ENCODE measurements around the gene TIMELESS. TPM values are rescaled to one million over a fixed set of nuclear protein-coding genes. Genes with fewer than 3 reads are reported as not detected.

The TIMELESS gene
- total and polyA plus RNA-seq, 9 of the 15 experiments (the other 6 are each of a cell fraction or from before 2014, with no cell fraction given): 11.9 to 59.2 (median 35.8) TPM

DNA sequence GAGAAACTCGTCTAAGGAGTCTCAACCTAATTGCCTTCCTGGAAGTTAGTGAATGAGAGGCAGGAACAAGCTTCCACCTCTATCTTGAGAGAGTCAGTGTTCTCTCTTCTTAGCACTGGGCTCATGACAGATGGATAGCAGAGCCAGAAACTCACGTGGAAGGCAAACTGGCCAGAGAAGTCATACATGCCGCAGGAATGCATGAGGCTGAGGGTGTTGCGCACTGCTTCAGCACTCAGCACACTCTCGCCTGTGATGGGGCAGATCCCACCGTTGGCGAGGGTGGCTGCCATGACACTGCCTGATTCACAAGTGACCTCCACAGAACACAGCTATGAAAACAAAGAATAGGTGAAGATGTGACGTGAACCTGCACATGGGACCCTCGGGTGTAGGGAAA is 25.2 kb upstream of the TIMELESS start:
- Histone ChIP-seq H3K9ac (ENCODE audit: insufficient read depth in 1 of 2, low read depth in 2 of 2, low read length in 2 of 2) (0 out of 4 replicates have a peak overlapping the region, but pooled peaks of 1 of the 2 experiments have one; percentile 6), H4K20me1 (replicated peaks; ENCODE audit: control insufficient read depth, insufficient read depth, low read length) (0 out of 2 replicates have a peak, but pooled peaks cover 5% of the 10 kb centered on the region), H3K9me3 (replicated peaks; ENCODE audit: control insufficient read depth, insufficient read depth, low read depth, low read length) (no peaks in the 10 kb centered on the region), H3K4me1 (replicated peaks in 1 of 2; ENCODE audit: control insufficient read depth in 2 of 2, insufficient read depth in 2 of 2, low read length in 2 of 2) (peaks cover 6 to 7% of the 10 kb centered on the region in 2 experiments; a peak in 3 of 5 replicates), H3K79me2 (ENCODE audit: control insufficient read depth, insufficient read depth, low read length) (peaks cover 7% of the 10 kb centered on the region; the same call in 2 of the 3 replicates), H3K36me3 (ENCODE audit: control insufficient read depth, insufficient read depth, low read length) (peaks cover 20% of the 10 kb centered on the region; the same call in 2 of the 3 replicates), H3K27ac (ENCODE audit: extremely low read depth, low read depth, low read length) (no peak overlapping the region), H3K4me2 (ENCODE audit: insufficient read depth, low read length) (no peak overlapping the region), H2AFZ (ENCODE audit: low read depth, low read length) (no peak overlapping the region), H3K4me3 (no peak overlapping the region), H3K27me3 (ENCODE audit: control insufficient read depth in 2 of 2, insufficient read depth in 2 of 2, low read length in 2 of 2) (no peaks in the 10 kb centered on the region), H3K9me1 (ENCODE audit: control insufficient read depth, insufficient read depth, low read length) (peaks cover 5% of the 10 kb centered on the region)
- POLR2A ChIA-PET: interaction anchor here (0.6 to 2.2 kb wide), 4 partner anchors 26 to 464 kb away, joined by 3 to 6 read pairs (median 3); partner anchors contain the start of gene TIMELESS
- DNase-seq (ENCODE audit: extremely low read depth in 1 of 4, low spot score in 3 of 4) (no peak), FAIRE-seq (no peak), ATAC-seq (peak; percentile 8; the same call in 1 of the 3 replicates)
- CTCF ChIA-PET (ENCODE audit: low intra/inter-chr PET ratio): no interaction called here
- no TSS peak for BruUV-seq (replicated peaks)
- intact Hi-C loops (cut with micrococcal nuclease) (no loop called here), in situ Hi-C loops (cut with MboI) (no loop called here)
- no peak for TF ChIP-seq ZFPM2 (CRISPR knock-in tag; IDR thresholded peaks at IDR 0.05)
- no peak for TF ChIP-seq YY1 (IDR thresholded peaks at IDR 0.05; ENCODE audit: borderline replicate concordance in 1 of 3, control insufficient read depth in 1 of 3, extremely low read depth in 1 of 3, insufficient read depth in 3 of 3, insufficient read length in 1 of 3, insufficient replicate concordance in 2 of 3, low read depth in 1 of 3, low read length in 2 of 3)
- no peak for TF ChIP-seq NCOA2 (IDR thresholded peaks at IDR 0.05; ENCODE audit: partially characterized antibody in 2 of 2)
- TF ChIP-seq ZNF324 (CRISPR knock-in tag; IDR thresholded peaks at IDR 0.05): no peak
- no peak for TF ChIP-seq PHF8 (IDR thresholded peaks at IDR 0.05; ENCODE audit: borderline replicate concordance, low read length)
- peak; percentile 35; the same call in 1 of the 2 replicates for TF ChIP-seq POLR2A (conservative IDR thresholded peaks at IDR 0.05)
- no peak for TF ChIP-seq EZH2 (IDR thresholded peaks at IDR 0.05; ENCODE audit: borderline replicate concordance, low read depth, low read length)
- TF ChIP-seq STAT6 (CRISPR knock-in tag; IDR thresholded peaks at IDR 0.05): no peak
- TF ChIP-seq RBFOX2 (IDR thresholded peaks at IDR 0.05; ENCODE audit: low read depth, low read length): 0 out of 2 replicates have a peak, but pooled peaks have one; percentile 20
- TF ChIP-seq, protein P1, sequence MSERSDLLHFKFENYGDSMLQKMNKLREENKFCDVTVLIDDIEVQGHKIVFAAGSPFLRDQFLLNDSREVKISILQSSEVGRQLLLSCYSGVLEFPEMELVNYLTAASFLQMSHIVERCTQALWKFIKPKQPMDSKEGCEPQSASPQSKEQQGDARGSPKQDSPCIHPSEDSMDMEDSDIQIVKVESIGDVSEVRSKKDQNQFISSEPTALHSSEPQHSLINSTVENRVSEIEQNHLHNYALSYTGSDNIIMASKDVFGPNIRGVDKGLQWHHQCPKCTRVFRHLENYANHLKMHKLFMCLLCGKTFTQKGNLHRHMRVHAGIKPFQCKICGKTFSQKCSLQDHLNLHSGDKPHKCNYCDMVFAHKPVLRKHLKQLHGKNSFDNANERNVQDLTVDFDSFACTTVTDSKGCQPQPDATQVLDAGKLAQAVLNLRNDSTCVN (CRISPR knock-in tag; IDR thresholded peaks at IDR 0.05): no peak
- TF ChIP-seq SMARCB1 (IDR thresholded peaks at IDR 0.05; ENCODE audit: insufficient read length, low read depth): no peak
- TF ChIP-seq RFX7 (CRISPR knock-in tag; IDR thresholded peaks at IDR 0.05): no peak
- TF ChIP-seq MAFG (tag; conservative IDR thresholded peaks at IDR 0.05): no peak
- TF ChIP-seq WHSC1 (IDR thresholded peaks at IDR 0.05; ENCODE audit: low read length): no peak
- TF ChIP-seq ZNF347 (CRISPR knock-in tag; IDR thresholded peaks at IDR 0.05; ENCODE audit: low read depth): no peak
- TF ChIP-seq KHSRP (IDR thresholded peaks at IDR 0.05): no peak
- TF ChIP-seq PRPF4 (IDR thresholded peaks at IDR 0.05; ENCODE audit: insufficient read depth, low read depth, low read length, poor library complexity, severe bottlenecking): no peak
- WGBS (ENCODE audit: insufficient coverage, low coverage, missing lambda C conversion rate): 70% methylated on average over 9 of the region's 9 CpGs
